Measurements from ENCODE around the gene LYRM2.
A peak's percentile ranks its signal among the peaks of the same experiment; 100 is the strongest.
"Not testable (repeated sequence)": the region's sequence is repeated elsewhere in the genome, so short reads cannot be mapped to it uniquely, and the experiment has no call there.

The LYRM2 gene

DNA sequence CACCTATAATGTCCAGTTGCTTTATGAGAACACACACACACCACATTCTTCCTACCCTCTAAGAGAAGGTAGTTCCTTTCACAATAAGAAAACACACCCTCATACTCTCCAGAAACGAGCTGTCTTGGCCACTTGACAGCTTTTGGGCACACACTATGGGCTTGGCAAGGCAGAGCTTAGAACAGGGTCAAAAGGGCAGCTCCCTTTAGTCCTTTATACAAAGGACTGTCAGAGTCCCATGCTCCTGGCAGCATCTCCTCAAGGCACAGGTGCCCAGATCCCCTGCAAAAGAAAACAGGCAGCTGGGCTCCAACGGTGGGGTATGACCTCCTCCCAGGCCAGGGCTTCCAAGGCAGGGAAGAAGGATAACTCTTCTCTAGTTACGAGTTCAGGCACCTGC lies 4.9 kb upstream of the LYRM2 start:
- DNase-seq: no peak

DNA sequence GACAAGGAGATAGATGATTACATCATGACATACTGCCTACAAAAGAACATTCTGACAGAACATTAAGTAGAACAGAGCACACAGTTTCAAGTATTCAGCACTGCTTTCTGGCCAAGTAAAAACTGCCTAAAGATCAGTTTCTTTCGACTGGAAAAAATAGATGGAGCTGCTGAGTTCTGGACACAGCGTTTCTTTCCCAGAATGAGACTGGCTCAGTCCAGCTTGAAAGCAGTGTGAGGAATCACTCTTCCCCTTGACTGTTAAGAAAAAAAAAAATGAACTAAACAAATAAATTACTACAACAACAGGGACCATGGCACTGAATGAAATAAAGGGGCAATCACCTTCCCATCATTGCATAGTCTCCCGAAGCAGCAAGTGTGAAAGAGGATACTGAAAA lies 4.4 kb upstream of the LYRM2 start:
- DNase-seq: no peak

DNA sequence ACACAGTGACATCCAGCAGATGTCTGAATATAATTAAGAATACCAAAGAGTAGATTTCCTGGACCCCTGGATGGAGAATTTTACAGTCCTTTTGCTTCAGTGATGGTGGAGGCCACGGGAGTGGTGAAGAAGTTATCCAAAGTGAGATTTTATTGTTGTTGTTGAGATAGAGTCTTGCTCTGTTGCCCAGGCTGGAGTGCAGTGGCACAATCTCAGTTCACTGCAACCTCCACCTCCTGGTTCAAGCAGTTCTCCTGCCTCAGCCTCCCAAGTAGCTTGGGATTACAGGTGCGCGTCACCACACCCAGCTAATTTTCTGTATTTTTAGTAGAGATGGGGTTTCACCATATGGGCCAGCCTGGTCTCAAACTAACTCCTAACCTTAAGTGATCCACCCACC lies 3.0 kb upstream of the LYRM2 start:
- not testable (repeated sequence) for DNase-seq

DNA sequence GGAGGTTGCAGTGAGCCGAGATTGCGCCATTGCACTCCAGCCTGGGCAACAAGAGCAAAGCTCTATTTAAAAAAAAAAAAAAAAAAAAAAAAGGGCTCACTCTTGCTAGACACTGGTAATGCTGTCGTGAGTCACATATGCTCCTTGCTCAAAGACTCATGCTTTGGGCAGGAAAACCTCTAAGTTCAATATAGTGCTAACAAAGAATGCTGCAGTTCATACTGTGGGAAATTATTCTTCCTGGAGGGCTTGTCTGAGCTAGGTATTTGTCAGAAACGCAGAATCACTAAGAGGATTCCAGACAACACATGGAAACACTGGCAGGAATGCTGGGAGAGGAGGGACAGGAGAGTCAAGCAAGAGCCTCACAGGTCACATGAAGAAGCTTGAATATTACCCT lies 2.3 kb upstream of the LYRM2 start:
- no peak for DNase-seq

DNA sequence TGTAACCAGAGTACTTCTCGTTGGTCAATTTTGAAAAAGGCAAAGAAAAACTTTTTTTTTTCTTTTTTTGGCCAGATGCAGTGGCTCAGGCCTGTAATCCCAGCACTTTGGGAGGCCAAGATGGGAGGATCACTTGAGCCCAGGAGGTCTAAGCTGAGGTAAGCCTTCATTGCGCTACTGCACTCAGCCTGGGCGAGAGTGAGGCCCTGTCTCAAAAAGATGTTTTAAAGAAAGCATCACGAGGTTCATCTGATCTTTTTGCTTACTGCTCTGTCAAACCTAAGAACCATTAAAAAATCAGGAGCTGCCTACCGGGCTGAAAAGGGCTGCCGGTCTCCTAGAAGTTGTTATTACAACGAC lies 607 bp downstream of the LYRM2 start:
- no peak for DNase-seq

DNA sequence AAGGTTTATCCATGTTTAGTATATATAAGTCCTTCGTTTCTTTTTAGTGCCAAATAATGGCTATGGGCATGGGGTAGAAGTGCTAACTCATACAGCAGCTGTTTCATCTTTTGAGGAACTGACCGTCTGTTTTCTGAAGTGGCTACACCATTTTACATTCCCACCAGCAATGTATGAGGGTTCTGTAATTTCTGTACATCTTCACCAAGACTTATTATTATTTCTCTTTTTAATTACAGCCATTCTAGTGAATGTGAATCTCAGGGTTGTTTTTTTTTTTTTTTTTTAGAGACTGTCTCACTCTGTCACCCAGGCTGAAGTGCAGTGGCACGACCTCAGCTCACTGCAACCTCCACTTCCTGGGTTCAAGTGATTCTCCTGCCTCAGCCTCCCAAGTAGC lies 2.1 kb downstream of the LYRM2 start:
- DNase-seq: not testable (repeated sequence)

DNA sequence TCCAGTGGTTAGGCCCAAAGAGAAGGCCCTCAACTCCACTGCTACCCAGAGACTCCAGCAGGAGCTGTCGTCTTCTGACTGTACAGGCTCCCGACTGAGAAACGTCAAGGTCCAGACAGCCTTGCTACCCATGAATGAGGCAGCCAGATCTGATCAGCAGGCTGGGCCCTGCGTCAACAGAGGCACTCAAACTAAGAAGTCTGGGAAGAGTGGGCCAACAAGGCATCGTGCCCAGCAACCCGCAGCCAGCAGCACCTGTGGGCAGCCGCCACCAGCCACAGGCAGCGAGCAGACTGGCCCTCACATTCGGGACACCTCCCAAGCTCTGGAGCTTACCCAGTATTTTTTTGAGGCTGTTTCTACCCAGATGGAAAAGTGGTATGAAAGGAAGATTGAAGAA lies 8.1 kb downstream of the LYRM2 start:
- DNase-seq: no peak

DNA sequence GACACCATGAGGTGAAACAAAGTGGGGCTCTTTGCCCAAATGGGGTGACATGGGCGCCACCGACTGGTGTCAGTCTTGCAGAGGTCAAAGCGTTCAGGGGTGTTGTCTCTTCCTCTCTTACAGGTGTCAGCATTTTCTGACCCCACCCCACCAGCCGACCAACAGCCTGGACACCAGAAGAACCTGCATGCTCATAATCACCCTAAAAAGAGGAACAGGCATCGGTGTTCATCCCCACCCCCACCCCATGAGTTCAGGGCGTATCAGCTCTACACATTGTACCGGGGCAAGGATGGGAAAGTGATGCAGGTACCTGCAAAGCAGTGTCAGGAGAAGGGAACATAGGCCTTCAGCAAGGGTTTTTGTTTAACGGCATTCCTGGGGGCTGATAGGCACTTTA lies 14.8 kb downstream of the LYRM2 start:
- DNase-seq: no peak

DNA sequence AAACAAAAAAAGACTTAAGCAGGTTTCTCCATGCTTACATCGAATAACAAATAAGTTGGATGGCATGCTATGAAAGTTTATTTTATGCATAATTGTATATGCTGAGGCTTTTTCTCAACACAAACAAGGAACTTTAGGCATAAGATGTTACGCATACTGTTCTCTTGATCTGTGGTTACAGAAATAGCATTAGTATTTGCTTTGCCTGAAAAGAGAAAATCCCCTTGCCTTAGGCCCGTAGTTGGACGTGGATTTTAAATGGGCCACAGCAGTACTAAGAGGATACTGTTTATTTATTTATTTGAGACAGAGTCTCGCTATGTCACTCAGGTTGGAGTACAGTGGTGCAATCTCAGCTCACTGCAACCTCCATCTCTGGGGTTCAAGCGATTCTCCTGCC lies 19.0 kb downstream of the LYRM2 start:
- no peak for DNase-seq

DNA sequence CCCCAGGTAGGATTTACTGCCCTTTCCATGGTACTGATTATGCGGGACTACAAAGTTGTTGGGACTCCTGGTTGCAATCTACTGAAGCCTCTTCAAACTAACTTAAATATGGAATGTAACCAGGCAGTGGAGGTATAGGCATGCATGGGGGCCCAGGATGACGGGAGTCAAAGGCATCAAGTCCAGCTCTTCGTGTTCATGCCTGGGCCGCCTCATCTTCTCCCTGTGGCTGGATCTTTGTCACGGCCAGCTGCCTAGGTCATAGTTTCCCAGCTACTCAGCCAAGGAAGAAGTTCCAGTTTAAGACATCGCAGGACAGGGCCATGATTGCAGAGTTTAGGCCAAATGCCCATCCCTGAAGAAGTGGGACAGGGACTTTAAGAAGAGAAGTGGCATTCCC lies 20.5 kb downstream of the LYRM2 start:
- DNase-seq: no peak

DNA sequence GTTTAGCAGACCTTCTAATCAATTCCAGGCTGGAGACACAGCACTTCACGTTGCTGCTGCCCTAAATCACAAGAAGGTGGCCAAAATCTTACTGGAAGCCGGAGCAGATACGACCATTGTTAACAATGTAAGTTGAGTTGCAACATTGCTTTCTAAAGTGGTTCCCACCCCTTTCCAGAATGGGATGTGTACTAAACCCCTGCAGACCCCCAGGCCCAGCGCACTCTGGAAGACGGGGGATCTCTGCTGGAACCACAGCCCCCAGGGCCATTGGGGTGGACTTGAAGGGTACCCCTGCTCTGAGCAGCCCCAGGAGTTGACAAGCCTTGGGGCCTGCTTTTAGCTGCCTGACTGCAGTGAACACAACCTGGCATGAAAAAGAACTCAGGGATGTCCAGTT lies 22.0 kb downstream of the LYRM2 start:
- no peak for DNase-seq

DNA sequence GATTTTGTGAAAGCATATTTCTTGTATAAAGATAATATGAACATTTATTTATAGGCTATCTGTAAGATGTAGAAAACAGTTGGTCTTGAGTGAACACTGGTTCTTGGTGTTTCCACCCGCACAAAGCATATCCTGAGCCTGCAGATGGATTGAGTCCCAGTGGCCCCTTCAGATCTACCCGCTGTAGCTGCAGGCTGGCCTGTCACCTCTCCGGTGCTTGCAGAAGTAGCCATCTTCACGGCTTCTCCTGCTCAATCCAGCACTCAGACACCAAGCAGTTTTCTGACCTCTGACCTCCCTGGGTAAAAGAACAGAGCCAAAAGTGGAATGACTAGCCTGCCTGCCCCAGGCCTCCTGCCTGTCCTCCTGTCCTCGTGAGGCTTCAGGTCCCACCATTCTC lies 22.7 kb downstream of the LYRM2 start:
- no peak for DNase-seq

DNA sequence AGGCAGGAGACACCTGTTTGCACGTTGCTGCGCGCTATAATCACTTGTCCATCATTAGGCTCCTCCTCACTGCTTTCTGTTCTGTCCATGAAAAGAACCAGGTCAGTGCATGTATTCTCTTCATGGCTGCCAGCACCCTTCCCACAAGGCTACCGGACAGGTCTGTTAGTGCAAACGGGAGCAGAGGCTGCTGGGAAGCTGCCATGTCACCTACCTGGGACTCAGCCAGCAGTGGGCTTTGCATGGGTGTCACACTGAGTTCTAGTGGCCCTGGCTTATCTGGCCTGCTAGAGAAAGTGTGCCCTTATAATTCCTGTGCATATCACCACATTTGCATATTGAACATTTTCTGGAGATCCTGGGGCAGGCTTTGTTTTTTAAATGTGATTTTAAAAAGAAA lies 24.8 kb downstream of the LYRM2 start:
- no peak for DNase-seq

DNA sequence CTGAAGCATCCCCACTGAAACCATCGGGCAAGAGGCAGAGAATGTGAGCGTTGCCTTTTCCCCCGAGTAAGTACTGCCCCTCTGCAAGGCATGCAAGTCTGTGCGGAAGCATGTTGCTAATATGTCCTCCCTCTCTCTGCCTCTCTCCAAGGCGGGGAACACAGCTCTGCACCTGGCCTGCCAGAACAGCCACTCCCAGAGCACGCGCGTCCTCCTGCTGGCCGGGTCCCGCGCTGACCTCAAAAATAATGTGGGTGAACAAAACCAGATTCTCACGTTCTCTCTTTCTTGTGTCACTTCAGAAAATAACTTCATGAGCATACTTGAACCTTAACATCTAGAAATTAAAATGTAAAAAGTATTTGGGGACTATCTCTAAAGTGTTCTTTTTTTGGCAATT lies 26.4 kb downstream of the LYRM2 start:
- no peak for DNase-seq

DNA sequence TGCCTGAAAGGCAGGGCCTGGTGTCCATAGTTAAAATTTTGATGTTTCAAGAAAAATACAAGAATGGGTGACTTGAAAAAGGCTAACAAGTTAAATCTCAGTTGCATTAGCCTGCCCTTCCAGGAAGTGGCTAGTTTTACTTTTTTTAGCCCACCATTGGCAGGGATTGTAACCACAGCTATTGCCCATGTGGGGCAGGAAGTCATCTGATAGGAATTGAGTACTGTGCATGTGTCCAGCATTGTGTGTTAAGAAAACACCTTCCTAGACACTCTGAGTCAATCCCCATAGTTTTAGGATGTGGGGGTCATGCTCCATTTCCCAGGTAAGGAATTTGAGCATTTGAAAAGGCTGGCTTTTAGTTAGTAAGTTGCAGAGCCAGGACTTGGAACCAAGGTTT lies 26.9 kb downstream of the LYRM2 start:
- DNase-seq: no peak

DNA sequence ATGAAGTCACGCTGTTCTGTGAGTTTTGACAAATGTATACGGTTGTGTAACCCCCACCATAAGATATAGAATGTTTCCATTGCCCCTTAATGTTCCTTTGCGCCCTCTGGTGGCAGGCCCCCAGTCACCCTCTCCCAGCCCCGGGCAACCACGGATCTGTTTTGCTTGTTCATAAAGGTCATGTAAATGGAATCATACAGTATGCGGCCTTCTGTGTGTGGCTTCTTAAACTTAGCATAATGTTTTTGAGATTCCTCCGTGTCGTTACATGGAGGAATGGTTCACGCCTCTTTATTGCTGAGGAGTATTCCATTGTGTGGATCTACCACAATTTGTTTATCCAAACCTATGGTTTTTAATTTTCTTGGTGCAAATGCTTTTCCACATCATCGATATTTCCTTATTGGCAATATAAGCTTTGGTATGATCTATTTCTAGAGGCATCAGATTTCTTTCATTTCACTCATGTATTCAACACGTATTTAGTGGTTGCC lies 28.4 kb downstream of the LYRM2 start:
- peak; percentile 88 for DNase-seq

DNA sequence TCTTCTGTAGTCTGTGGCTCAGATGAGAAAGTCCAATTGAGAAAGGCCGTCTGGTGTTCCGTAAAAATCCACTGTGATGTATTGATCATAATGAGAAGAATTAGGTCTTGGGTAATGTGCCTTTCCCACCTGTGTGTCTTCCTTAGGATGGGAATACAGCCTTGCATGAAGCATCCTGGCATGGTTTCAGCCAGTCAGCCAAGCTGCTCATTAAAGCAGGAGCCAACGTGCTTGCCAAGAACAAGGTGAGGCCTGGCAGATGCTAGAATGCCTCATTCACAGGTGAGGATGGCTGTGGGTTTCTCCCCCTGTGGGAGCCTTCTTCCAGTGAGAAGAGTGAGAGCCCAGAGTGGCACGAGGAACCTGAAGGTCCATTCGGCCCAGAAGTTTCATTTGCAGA lies 32.7 kb downstream of the LYRM2 start:
- DNase-seq: no peak

DNA sequence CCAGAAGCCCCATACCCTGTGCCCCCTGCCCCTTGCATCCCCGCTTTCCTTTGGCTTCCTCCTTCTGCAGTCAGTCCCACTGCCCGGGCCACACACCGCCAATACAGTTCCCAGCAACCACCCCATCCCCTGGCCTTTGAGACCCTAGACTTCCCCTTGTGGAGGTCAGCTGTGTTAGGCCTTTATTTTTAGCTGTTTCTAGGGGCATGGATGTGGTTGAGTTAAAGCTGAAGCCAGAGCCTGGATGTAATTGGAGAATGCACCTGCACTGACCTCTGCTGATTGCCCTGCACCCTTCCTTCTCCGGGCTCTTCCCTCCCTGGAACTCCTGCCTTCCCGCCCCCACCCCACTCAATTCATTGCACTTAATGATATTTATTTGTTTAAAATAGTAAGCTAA lies 33.9 kb downstream of the LYRM2 start:
- DNase-seq: no peak

DNA sequence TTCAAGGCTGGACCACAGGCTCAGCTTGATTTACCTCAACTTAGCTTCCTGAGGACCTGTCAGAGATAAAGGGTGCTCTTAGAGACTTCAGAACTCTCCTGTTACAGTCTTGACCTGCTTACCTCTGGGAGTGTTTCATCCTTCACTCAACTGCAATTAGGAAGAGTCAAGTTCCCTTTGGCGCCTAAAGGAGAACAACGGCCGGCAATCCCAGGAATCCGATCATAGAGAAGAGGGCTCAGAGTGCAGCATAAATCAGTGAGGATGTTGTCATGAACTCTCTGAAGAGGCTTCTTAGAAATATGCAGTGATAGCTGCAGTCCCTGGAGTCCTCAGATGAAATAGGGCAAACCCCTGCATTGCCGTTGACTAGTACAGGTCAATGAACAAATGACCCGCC lies 36.4 kb downstream of the LYRM2 start:
- no peak for DNase-seq

DNA sequence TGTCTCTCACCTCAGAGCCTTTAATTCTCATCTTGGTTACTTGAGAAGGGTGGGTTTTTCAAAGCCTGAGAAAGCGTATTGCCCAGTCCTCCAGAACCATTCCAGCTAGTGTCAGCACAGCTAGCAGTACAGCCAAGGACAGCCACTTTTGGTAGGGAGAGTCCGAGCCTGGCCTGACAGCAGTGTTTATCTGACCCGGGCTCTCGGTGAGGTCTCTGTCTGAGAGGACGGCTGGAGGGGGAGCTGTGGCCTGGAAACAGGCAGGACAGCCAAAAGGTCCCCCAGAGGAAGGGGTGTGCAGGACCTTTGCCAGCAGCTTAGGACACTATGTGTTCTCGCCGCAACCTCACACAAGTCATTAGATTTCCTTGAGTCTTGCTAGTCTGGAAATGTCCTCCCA lies 38.8 kb downstream of the LYRM2 start:
- DNase-seq: no peak

DNA sequence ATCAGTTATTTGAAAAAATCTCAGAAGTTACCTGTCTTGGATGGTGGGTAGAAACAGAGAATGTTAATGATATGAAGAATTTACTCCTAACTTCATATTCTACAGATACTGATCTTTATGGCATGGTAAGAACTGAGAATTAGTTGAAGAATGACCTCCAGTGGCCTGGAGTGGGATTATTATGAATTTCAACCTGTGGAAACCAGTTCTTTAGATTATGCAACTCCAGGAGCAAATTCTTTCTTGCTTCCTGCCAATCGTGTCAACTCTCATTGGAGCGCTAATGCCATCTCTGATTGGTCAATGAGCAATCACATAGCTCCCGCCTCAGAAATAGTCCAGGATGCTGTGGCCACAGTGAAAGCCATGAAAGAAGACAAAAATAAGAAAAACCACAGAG lies 40.6 kb downstream of the LYRM2 start:
- DNase-seq: no peak

DNA sequence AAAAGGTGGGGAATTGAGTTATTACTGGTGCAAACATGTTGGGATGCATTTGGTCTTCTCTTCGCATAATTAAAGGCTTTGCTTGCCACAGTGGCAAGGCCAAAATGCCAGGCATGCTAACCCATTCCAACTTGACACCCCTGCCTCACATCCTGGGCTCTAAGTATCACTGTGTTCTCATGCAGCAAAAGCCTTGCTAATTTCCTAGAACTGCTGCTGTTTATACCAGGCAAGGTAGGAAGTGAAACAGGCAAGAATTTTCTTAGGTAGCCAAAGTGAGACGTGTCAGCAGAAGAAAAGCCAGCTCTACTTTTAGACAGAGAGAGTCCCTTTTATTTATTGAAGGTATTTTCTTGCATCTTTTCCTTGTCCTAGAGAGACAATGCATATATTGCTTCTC lies 41.2 kb downstream of the LYRM2 start:
- DNase-seq: no peak

DNA sequence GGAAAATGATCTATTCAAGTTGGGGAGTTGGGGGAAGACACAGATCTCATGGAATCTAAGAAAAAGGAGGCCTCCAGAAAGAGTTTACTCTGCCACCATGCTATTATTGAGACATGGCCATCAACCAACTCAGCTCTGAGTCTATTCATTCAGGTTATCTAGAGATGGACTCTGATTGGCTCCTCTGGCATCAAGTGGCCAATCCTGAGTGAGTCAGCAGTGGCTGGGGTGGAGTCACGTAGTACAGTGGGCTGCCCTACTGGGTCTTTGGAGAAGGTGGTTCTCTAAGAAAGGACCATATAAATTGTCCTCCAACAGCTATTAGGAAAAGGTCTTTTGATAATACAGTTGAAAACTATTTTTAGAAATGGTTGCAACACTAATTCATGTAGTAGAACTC lies 42.1 kb downstream of the LYRM2 start:
- DNase-seq: no peak

DNA sequence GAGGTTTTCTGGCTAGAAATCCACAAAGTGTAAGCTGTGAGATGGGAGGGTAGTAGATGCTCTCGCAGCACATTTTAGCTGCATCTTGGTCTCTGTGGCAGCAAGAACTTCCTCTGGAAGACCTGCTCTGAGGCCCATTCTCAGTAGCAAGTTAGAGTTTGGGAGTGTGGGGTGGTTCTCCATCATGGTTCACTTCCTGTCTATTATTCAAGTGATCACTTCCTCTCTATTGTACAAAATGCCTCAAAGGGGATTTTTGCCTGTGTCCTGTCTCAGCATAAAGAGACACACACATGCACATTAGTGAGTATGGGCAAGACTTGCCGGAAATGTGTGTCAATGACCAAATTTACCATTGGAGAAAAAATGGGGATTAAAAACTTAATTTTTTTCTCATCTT lies 42.5 kb downstream of the LYRM2 start:
- DNase-seq: no peak

DNA sequence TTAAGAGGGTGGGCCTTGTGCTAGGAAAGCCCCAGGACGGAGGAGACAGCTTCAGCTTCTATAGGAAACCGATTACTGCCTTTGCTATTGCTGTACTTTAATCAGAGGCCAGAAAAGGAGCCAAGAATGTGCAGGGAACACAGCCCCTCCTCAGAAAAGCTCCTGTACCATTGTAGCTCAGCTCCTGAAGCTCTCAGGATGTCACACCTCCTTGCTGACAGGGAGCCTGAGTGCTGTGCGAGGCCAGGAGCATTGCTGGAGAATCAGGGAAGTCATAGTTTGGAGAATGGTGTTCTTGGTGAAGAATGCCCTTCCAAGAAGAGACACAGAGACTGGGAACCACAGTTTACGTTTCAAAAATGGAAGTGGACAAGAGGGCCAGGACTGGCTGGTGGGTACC lies 46.8 kb downstream of the LYRM2 start:
- no peak for DNase-seq

DNA sequence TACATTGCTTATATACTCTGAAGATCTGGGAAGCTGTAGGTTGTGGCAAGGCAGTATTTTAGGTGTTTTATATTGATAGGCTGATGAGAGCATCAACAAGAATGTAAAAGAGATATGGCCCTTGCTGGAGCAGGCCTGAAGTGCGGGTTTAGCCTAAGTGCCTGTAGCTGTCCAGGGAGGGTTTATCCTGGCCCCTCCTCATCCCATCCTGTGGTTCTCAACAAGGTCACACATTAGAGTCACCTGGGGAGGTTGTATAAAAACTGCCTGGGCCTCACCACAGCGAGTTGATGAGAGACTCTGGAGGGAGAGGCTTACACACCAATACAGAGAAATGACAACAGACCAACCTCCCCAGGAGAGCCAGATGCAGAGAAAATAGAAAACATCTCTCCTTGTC lies 48.4 kb downstream of the LYRM2 start:
- DNase-seq: no peak
